ENCODE data around the gene NDUFV2.
A peak's percentile ranks its signal among the peaks of the same experiment; 100 is the strongest.

DNA sequence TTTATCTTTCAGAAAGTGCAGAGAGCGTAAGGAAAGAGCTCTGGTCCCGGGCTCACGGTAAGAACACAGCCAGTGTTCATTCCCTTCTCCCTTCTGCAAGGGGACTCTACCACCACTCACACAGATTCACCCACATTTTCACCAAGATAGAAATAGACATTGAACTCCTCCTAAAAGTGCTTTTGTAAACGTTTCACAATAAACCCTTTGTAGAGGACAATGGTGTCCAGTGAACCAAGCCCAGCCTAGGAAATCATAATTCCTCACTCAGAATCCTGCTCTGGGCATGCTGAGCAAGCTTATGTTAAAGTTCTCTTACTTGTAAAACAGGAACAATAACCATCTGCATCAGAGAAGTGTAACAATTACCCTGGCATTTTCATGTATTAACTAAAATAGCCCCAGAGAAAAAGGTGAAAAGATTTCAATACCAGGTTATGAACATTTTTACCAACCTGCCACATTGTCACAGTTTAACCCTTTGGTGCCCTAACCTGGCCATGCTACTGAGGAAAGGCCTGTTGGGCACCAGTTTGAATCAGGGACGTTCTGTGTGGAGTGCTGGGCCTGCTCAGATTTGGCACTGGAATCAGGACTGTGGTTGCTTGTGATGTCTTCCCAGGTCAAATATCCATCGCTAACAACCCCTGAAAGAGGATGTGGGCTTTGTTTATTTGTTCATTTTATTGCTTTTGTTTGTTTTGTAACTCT lies 22.5 kb upstream of the NDUFV2 start:
- TF ChIP-seq, protein P1, sequence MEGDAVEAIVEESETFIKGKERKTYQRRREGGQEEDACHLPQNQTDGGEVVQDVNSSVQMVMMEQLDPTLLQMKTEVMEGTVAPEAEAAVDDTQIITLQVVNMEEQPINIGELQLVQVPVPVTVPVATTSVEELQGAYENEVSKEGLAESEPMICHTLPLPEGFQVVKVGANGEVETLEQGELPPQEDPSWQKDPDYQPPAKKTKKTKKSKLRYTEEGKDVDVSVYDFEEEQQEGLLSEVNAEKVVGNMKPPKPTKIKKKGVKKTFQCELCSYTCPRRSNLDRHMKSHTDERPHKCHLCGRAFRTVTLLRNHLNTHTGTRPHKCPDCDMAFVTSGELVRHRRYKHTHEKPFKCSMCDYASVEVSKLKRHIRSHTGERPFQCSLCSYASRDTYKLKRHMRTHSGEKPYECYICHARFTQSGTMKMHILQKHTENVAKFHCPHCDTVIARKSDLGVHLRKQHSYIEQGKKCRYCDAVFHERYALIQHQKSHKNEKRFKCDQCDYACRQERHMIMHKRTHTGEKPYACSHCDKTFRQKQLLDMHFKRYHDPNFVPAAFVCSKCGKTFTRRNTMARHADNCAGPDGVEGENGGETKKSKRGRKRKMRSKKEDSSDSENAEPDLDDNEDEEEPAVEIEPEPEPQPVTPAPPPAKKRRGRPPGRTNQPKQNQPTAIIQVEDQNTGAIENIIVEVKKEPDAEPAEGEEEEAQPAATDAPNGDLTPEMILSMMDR (IDR thresholded peaks at IDR 0.05), result no peak
- TF ChIP-seq POLR2A (IDR thresholded peaks at IDR 0.05), result no peak
- TF ChIP-seq EP300 (IDR thresholded peaks at IDR 0.05), result peak in 1 of 2 donors; percentile 27

Data from tibial nerve (tissue), 4 donors.